HEK293T (cell line): Measurements from ENCODE around the gene NAA16.

Experiments used
- BHLHE40 ChIP-seq: fragments of 450-650 bp; IDR thresholded peaks from 2 replicates; pipeline ENCODE4 v1.6.1; 2016; ENCODE audit warnings: mild to moderate bottlenecking, moderate library complexity, borderline replicate concordance
- LEF1 ChIP-seq: fragments of 450-650 bp; IDR thresholded peaks from 2 replicates; pipeline ENCODE4 v1.6.1; 2017; ENCODE audit warnings: mild to moderate bottlenecking, borderline replicate concordance
- SP1 ChIP-seq: fragments of 450-650 bp; IDR thresholded peaks from 2 replicates; pipeline ENCODE4 v1.6.1; 2017
- SUZ12 ChIP-seq: fragments of 450-650 bp; IDR thresholded peaks from 2 replicates; pipeline ENCODE4 v1.6.1; 2016; ENCODE audit warnings: mild to moderate bottlenecking

GRCh38 chr13:41274881-41275280, 36.2 kb upstream of the NAA16 start:
- TF ChIP-seq SUZ12 (no peak), BHLHE40 (no peak), SP1 (no peak), LEF1 (no peak)
